HG02798 (cell line): ENCODE measurements around the gene CITED2.
"Not testable (repeated sequence)": the region's sequence is repeated elsewhere in the genome, so short reads cannot be mapped to it uniquely, and the experiment has no call there.

Source experiments
- ATAC-seq: cut with Tn5 transposase; IDR thresholded peaks from one replicate; pipeline ENCODE4 v1.9.1; 2021; ENCODE audit warnings: mild to moderate bottlenecking; ENCODE audit not compliant: unreplicated experiment, poor library complexity

CITED2 gene, protein sequence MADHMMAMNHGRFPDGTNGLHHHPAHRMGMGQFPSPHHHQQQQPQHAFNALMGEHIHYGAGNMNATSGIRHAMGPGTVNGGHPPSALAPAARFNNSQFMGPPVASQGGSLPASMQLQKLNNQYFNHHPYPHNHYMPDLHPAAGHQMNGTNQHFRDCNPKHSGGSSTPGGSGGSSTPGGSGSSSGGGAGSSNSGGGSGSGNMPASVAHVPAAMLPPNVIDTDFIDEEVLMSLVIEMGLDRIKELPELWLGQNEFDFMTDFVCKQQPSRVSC

DNA sequence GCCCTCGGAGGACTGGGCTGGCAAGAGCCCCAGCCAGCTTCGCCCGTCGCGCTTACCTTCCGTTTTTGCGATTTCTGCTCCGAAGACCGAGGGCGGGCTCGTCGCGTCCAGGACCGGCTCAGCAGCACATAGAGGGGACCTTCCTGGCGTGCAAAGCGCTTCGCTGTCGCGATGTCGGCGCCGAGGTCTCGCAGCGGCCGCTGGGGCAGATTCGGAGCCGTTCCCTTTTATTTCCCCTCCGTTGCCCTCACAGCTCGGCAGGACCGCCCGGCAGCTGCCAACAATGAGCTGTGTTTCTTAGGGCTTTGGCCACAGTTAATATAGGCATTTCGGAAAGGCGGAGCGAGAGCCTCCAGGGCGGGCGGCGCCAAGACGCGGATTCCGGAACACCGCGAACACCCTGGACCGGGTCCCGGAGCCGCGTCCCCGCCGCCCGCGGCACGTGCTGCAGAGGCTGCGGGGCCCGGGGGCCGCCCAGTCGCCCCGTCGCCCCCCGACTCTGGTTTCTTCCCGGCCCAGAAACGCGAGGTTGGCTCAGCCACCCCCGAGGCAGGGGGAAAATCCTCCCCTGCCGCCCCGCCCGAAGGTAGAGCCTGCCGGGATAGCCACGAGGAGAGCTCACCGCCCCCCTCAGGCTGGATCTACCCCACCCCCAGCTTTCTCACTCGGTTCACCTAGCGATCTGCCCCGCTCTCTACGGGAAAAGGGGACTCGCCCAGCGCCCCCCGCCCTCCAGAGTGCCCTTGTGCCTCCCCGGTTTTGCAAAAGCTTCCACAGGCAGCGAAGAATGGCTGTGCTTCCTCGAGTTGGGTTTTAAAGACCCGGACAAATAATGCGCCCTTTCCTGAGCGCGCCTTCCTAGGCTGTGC lies at the start of gene CITED2:
CITED2 (minus strand) TSS at position 292 of the 869 bp plus-strand sequence. CDS start 704 bp downstream, outside the sequence.
- ATAC-seq = peak; percentile 71

- ATAC-seq = no peak
These were observed 48.7 kb upstream of the CITED2 start for GRCh38 chr6:139423037-139423703.

DNA sequence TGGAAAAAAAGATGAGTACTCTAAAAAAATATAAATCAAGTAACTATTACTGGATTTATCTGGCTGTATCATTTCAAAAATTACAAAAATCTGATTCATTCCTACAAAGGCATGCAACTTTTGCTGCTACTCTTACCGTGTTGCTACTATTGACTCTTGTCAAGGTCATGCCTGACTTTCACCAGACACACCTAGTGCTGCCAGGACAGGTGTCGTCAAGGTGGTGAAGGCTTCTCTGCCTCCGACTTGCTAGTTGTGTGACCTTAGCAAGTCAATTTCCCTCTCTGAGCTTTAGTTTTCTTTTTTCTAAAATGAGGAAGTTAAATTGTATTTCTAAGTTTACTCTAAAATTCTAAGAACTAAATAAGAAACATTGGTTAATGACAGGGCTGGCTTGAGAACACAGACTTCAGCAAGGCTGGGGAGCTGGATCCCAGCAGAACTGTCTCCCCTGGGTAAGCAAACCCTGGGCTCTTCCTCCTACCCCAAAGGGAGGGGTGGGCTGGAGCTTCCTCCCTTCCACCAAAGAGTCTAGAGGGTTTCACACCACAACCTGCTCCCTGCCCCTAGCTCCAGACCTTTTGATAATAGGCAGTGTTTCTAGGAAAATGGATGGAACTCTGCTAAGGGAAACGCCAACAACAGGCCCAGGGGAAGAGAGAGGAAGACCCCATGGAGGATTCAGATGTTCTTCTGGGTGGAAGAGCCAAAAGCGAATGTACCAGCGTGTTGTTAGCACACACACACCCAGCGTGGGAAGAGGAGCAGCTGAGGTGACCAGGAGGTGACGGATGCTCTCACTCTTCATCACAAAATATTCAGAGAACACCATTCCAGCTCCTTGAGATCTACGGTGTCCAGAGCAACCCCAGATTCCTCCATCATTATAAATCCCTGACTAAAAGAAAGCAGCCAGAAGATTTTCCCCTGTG lies 47.9 kb upstream of the CITED2 start:
- no peak for ATAC-seq

DNA sequence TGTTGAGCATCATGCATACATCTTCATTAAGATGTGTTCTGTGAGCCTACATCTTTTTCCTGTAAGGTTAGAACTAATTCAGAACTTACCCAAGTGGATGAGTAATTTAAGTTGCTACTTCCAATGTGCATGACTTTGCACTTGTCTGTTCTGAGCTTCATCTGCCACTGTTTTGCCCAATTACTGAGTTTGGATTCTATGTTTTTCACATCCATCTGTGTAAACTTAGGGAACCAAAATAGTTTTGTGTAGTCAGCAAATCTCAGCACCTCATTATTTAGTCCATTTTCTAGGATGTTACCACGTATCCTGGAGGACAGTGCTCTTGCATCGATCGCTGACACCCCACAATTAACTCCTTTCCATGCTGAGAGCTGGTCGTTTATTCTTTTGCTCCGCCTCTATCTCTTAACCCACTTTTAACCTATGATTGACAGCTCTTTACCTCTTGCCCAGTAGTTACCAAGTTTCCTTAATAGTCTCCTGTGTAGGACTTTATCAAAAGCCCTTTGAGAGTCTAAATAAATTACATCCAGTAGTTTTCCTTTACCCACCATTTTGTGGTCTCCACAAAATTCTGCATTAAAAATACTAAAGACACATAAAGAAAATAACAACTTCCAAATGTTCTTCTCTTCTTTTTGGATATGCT lies 44.2 kb upstream of the CITED2 start:
- no peak for ATAC-seq

GRCh38 chr6:139416146-139416545 lies 41.7 kb upstream of the CITED2 start:
- ATAC-seq = no peak

DNA sequence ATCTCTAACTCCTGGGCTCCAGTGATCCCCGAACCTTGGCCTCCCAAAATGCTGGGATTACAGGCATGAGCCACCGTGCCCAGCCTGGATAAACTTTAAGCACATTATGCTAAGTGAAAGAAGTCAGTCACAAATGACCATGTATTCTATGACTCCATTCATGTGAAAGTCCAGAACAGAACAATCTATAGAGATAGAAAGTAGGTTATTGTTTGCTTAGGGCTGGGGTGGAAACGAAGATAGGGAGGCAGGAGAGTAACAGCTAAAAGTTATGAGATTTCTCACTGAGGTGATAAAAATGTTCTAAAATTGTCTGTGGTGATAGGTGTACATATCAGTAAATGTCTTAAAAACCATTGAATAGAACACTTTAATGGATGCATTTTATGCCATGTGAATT lies 40.9 kb upstream of the CITED2 start:
- ATAC-seq = no peak

DNA sequence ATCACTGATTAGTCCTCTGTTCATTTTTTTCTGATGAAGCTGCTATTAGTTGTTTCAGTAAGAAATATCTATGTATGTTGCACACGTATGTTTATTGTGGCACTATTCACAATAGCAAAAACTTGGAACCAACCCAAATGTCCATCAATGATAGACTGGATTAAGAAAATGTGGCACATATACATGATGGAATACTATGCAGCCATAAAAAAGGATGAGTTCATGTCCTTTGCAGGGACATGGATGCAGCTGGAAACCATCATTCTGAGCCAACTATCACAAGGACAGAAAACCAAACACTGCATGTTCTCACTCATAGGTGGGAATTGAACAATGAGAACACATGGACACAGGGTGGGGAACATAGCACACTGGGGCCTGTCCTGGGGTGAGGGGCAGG lies 37.7 kb upstream of the CITED2 start:
- ATAC-seq = not testable (repeated sequence)

DNA sequence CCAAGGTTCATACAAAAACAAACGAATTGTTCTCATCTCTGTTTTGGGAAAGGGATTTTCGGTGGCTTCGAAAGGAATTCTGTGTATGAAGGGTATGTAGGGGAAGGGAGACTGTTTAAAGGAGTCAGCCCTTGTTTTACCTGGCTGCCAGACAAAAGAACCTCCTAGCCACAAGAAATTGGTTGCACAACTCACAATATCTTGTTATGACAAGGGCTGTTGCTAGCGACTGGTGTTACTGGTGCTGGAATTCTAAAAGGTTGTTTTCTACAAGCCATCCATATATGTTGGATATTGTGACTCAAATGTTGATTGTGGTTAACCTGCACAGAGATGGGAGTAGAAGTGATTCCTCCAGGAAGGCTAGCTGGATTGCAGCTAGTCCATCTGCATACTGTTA lies 34.6 kb upstream of the CITED2 start:
- no peak for ATAC-seq

DNA sequence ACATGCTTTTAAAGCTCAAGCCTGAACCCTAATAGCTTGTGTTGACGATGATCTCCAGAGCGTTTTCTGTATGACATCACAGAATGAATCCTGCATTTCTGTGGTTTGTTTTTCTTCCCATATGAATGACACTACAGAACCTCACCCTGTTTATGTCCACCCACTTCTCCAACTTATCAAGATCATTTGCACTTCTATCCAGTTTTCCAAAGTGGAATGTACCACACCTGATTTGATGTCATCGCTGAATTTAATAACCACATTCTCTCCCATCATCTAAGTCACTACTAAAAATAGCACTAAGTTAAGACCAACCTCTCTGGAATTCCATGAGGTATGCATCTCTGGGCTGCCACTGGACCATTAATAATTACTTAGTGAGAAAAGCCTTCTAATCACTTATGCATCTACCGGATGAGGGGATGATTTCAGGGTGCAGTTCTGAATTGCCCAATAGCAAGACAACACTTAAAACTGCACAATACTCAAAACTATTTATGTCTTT lies 33.3 kb upstream of the CITED2 start:
- no peak for ATAC-seq

- ATAC-seq = no peak
These were observed 32.3 kb upstream of the CITED2 start for GRCh38 chr6:139406577-139407343.

GRCh38 chr6:139402876-139403386 lies 28.5 kb upstream of the CITED2 start:
- no peak for ATAC-seq

DNA sequence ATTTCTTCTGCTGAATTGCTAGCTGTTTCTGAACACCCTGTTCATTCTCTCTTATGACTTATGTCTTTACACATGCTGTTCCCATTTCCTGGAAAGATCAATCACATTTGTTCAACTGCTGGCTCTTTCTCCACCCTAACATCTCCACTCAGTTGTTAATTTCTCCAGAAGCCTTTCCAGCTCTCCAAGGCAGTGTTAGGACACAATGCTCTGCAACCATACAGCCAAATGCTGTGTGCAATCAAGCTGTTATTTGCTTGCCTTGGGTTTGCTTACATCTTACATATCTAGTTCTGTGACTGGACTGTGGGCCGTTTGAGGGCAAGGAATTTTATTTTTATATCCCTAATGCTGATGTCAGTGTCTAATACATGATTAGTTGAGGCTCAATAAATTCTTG lies 24.2 kb upstream of the CITED2 start:
- ATAC-seq = no peak

- no peak for ATAC-seq
These were observed 21.4 kb upstream of the CITED2 start for GRCh38 chr6:139395891-139396301.

DNA sequence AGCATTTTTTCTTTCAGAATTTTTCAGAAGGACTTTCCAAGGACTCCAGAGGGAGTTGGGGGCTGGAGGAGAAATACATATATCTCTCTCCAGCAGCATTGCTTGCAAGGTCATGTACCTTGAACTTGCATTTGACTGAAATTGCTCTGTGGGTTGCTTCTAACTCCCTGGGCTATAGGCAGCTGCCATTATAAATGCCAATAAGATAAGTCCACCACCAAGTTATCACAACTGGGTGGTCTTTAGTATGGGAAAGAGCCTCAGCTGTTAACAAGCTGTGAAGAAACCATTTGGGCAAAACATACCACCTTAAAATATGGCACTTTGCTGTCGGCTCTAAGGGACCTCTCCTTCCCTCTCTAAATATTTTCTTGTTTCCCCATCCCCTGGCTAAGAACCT lies 20.9 kb upstream of the CITED2 start:
- ATAC-seq = no peak

GRCh38 chr6:139394027-139394649 lies 19.7 kb upstream of the CITED2 start:
- ATAC-seq = no peak

- peak; percentile 88 for ATAC-seq
These were observed 18.3 kb upstream of the CITED2 start for GRCh38 chr6:139392794-139393193.

DNA sequence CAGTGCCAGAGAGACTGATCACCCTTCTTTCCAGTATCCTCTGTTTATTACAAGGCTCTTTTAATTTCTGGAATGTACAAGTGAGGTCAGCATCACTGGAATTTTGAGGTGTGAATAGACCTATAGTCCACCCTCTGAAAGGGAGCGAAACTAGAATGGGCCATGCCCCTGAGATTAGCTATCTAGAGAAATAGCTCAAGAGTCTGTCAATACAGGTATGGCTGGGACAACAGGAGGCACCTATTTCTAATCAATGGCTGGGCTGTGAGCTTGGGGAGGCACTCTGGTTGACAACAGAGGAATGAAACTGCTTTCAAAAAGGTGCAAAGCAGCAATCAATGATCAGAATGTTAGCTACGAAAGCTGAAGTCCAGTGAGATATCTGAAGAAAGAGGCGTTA lies 17.3 kb upstream of the CITED2 start:
- no peak for ATAC-seq

DNA sequence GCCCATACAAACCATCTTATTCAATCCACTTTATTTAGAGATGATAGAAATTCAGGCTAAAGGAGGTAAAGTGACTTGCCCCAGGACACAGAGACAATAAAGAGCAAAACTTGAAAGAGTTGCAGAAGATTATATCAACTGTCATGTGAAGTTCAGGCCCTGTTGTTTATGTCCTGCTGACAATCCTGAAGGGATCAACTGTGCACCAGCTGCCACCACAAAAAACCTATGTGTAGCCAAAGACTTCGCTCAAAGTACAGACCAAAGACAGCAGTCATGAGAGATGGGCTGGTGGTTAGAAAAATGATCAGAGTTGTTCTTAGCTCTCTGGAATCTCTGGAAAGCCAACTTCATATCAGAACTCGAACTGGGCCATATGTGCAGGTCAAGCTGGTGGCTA lies 16.0 kb upstream of the CITED2 start:
- ATAC-seq = no peak
